IPS-20b (cell line): Measurements from ENCODE around the gene ANGPTL8.

ENCODE experiments used
- H3K27ac ChIP-seq: one replicate; pipeline ENCODE4 v1.5.1; 2013; ENCODE audit warnings: low read length
- H3K27me3 ChIP-seq: 2 replicates; pipeline ENCODE4 v1.6.1; 2013; ENCODE audit warnings: mild to moderate bottlenecking, low read length, inconsistent platforms; ENCODE audit not compliant: insufficient read depth
- H3K36me3 ChIP-seq: 2 replicates; pipeline ENCODE4 v1.6.1; 2013; ENCODE audit warnings: low read depth, mild to moderate bottlenecking, inconsistent platforms, low read length, moderate library complexity; ENCODE audit not compliant: insufficient read depth
- H3K4me1 ChIP-seq: 2 replicates; pipeline ENCODE4 v1.6.1; 2013; ENCODE audit warnings: mild to moderate bottlenecking, control low read depth, inconsistent platforms, low read length, moderate library complexity; ENCODE audit not compliant: insufficient read depth
- H3K4me3 ChIP-seq: 2 replicates; pipeline ENCODE4 v1.5.1; 2013; ENCODE audit warnings: mild to moderate bottlenecking, low read length, inconsistent platforms
- H3K9ac ChIP-seq: 2 replicates; pipeline ENCODE4 v1.6.1; 2013; ENCODE audit warnings: low read depth, mild to moderate bottlenecking, inconsistent platforms, low read length, moderate library complexity
- H3K9me3 ChIP-seq: 2 replicates; pipeline ENCODE4 v1.6.1; 2013; ENCODE audit warnings: mild to moderate bottlenecking, low read depth, low read length, inconsistent platforms; ENCODE audit not compliant: insufficient read depth

The ANGPTL8 gene

GRCh38 chr19:11198175-11198534, 41.3 kb upstream of the ANGPTL8 start:
- H3K4me1 ChIP-seq = no peaks in the 10 kb centered on the region
- 0 out of 2 replicates have a peak, but pooled peaks cover 5% of the 10 kb centered on the region for H3K36me3 ChIP-seq
- H3K4me3 ChIP-seq = peak overlapping the region; percentile 78; the same call in 1 of the 2 replicates
- no peak overlapping the region for H3K27ac ChIP-seq
- H3K27me3 ChIP-seq = no peaks in the 10 kb centered on the region
- H3K9ac ChIP-seq = no peak overlapping the region
- H3K9me3 ChIP-seq = no peaks in the 10 kb centered on the region

GRCh38 chr19:11198769-11199424, 40.5 kb upstream of the ANGPTL8 start:
- no peaks in the 10 kb centered on the region for H3K27me3 ChIP-seq
- H3K36me3 ChIP-seq = 0 out of 2 replicates have a peak, but pooled peaks cover 4% of the 10 kb centered on the region
- H3K4me3 ChIP-seq = no peak overlapping the region
- no peak overlapping the region for H3K9ac ChIP-seq
- no peaks in the 10 kb centered on the region for H3K9me3 ChIP-seq
- no peak overlapping the region for H3K27ac ChIP-seq
- H3K4me1 ChIP-seq = peaks cover 3% of the 10 kb centered on the region; the same call in 1 of the 2 replicates

GRCh38 chr19:11199517-11199916, 39.9 kb upstream of the ANGPTL8 start:
- Histone ChIP-seq H3K27ac (no peak overlapping the region), H3K36me3 (no peaks in the 10 kb centered on the region), H3K27me3 (no peaks in the 10 kb centered on the region), H3K4me3 (no peak overlapping the region), H3K9me3 (no peaks in the 10 kb centered on the region), H3K9ac (no peak overlapping the region), H3K4me1 (peaks cover 3% of the 10 kb centered on the region; the same call in 1 of the 2 replicates)

GRCh38 chr19:11200015-11200574, 39.3 kb upstream of the ANGPTL8 start:
- no peak overlapping the region for H3K27ac ChIP-seq
- no peaks in the 10 kb centered on the region for H3K36me3 ChIP-seq
- H3K27me3 ChIP-seq = no peaks in the 10 kb centered on the region
- no peak overlapping the region for H3K9ac ChIP-seq
- H3K4me3 ChIP-seq = no peak overlapping the region
- peaks cover 3% of the 10 kb centered on the region; the same call in 1 of the 2 replicates for H3K4me1 ChIP-seq
- no peaks in the 10 kb centered on the region for H3K9me3 ChIP-seq

- peaks cover 3% of the 10 kb centered on the region; the same call in 1 of the 2 replicates for H3K4me1 ChIP-seq
- H3K36me3 ChIP-seq = no peaks in the 10 kb centered on the region
- no peaks in the 10 kb centered on the region for H3K9me3 ChIP-seq
- H3K27me3 ChIP-seq = no peaks in the 10 kb centered on the region
- no peak overlapping the region for H3K9ac ChIP-seq
- H3K27ac ChIP-seq = no peak overlapping the region
- no peak overlapping the region for H3K4me3 ChIP-seq
Measured at GRCh38 chr19:11200931-11201330, 38.5 kb upstream of the ANGPTL8 start.

- H3K27ac ChIP-seq = no peak overlapping the region
- H3K4me3 ChIP-seq = no peak overlapping the region
- H3K27me3 ChIP-seq = no peaks in the 10 kb centered on the region
- H3K36me3 ChIP-seq = no peaks in the 10 kb centered on the region
- H3K4me1 ChIP-seq = peaks cover 3% of the 10 kb centered on the region; the same call in 1 of the 2 replicates
- no peak overlapping the region for H3K9ac ChIP-seq
- no peaks in the 10 kb centered on the region for H3K9me3 ChIP-seq
Measured at GRCh38 chr19:11201791-11202190, 37.6 kb upstream of the ANGPTL8 start.

GRCh38 chr19:11202488-11203193, 36.8 kb upstream of the ANGPTL8 start:
- no peak overlapping the region for H3K27ac ChIP-seq
- H3K9me3 ChIP-seq = no peaks in the 10 kb centered on the region
- H3K4me3 ChIP-seq = no peak overlapping the region
- peaks cover 3% of the 10 kb centered on the region; the same call in 1 of the 2 replicates for H3K4me1 ChIP-seq
- no peak overlapping the region for H3K9ac ChIP-seq
- no peaks in the 10 kb centered on the region for H3K27me3 ChIP-seq
- no peaks in the 10 kb centered on the region for H3K36me3 ChIP-seq

- Histone ChIP-seq H3K4me1 (peaks cover 3% of the 10 kb centered on the region; the same call in 1 of the 2 replicates), H3K9ac (no peak overlapping the region), H3K27me3 (no peaks in the 10 kb centered on the region), H3K9me3 (no peaks in the 10 kb centered on the region), H3K4me3 (no peak overlapping the region), H3K36me3 (no peaks in the 10 kb centered on the region), H3K27ac (no peak overlapping the region)
Measured at GRCh38 chr19:11203194-11204075, 36.0 kb upstream of the ANGPTL8 start.

- H3K36me3 ChIP-seq = no peaks in the 10 kb centered on the region; the same call in 1 of the 2 replicates
- H3K4me3 ChIP-seq = no peak overlapping the region
- no peak overlapping the region for H3K27ac ChIP-seq
- no peaks in the 10 kb centered on the region for H3K9me3 ChIP-seq
- H3K9ac ChIP-seq = no peak overlapping the region
- H3K27me3 ChIP-seq = no peaks in the 10 kb centered on the region
- peaks cover 3% of the 10 kb centered on the region; the same call in 1 of the 2 replicates for H3K4me1 ChIP-seq
Measured at GRCh38 chr19:11204076-11204602, 35.3 kb upstream of the ANGPTL8 start.

- Histone ChIP-seq H3K4me1 (peaks cover 3% of the 10 kb centered on the region; the same call in 1 of the 2 replicates), H3K36me3 (no peaks in the 10 kb centered on the region; the same call in 1 of the 2 replicates)
Measured at GRCh38 chr19:11204943-11205349, 34.5 kb upstream of the ANGPTL8 start.

More at GRCh38 chr19:11204943-11205349, 34.5 kb upstream of the ANGPTL8 start:
- no peaks in the 10 kb centered on the region for H3K27me3 ChIP-seq
- no peak overlapping the region for H3K4me3 ChIP-seq
- no peak overlapping the region for H3K27ac ChIP-seq
- H3K9me3 ChIP-seq = no peaks in the 10 kb centered on the region
- no peak overlapping the region for H3K9ac ChIP-seq
